SK-N-SH treated with all-trans-retinoic acid at 6 μM for 48 hours (cell line): Measurements from ENCODE around the gene OR2AT4.
"Not testable (repeated sequence)": the region's sequence is repeated elsewhere in the genome, so short reads cannot be mapped to it uniquely, and the experiment has no call there.

Experiments used
- ATAC-seq: fragments of 200-7000 bp; cut with Tn5 transposase; 3 replicates; pipeline ENCODE4 v1.9.1; 2020; ENCODE audit warnings: mild to moderate bottlenecking, moderate library complexity
- CSDC2 ChIP-seq: fragments of 250-450 bp; sonication (Bioruptor Pico); IDR thresholded peaks from 2 replicates; pipeline ENCODE4 v1.5.0; 2020; ENCODE audit warnings: mild to moderate bottlenecking, moderate library complexity
- CSRNP3 ChIP-seq: fragments of 250-450 bp; sonication (Bioruptor Pico); IDR thresholded peaks from 2 replicates; pipeline ENCODE4 v1.5.1; 2021; ENCODE audit warnings: mild to moderate bottlenecking, moderate library complexity
- GLIS3 ChIP-seq: fragments of 250-450 bp; sonication (Bioruptor Pico); IDR thresholded peaks from 2 replicates; pipeline ENCODE4 v1.5.0; 2020; ENCODE audit warnings: mild to moderate bottlenecking, moderate library complexity
- ISL1 ChIP-seq: fragments of 250-450 bp; sonication (Bioruptor Pico); IDR thresholded peaks from 2 replicates; pipeline ENCODE4 v2.1.2; 2022; ENCODE audit warnings: mild to moderate bottlenecking, moderate library complexity
- OSR1 ChIP-seq: fragments of 250-450 bp; sonication (Bioruptor Pico); IDR thresholded peaks from 2 replicates; pipeline ENCODE4 v1.8.0; 2022; ENCODE audit warnings: moderate library complexity, mild to moderate bottlenecking, inconsistent platforms
- PATZ1 ChIP-seq: fragments of 250-450 bp; sonication (Bioruptor Pico); IDR thresholded peaks from 2 replicates; pipeline ENCODE4 v1.8.0; 2020; ENCODE audit warnings: mild to moderate bottlenecking, moderate library complexity, borderline replicate concordance
- POU6F1 ChIP-seq: fragments of 250-450 bp; sonication (Bioruptor Pico); IDR thresholded peaks from 2 replicates; pipeline ENCODE4 v1.8.0; 2021; ENCODE audit warnings: low read depth, mild to moderate bottlenecking, moderate library complexity, borderline replicate concordance
- PPARA ChIP-seq: fragments of 250-450 bp; sonication (Bioruptor Pico); IDR thresholded peaks from 2 replicates; pipeline ENCODE4 v1.5.0; 2020; ENCODE audit warnings: mild to moderate bottlenecking, borderline replicate concordance
- RARB ChIP-seq: fragments of 250-450 bp; sonication (Bioruptor Pico); IDR thresholded peaks from 2 replicates; pipeline ENCODE4 v1.8.0; 2021; ENCODE audit warnings: mild to moderate bottlenecking, moderate library complexity
- TCF4 ChIP-seq: fragments of 250-450 bp; sonication (Bioruptor Pico); IDR thresholded peaks from 2 replicates; pipeline ENCODE4 v1.8.0; 2021; ENCODE audit warnings: mild to moderate bottlenecking, moderate library complexity, borderline replicate concordance
- TSHZ2 ChIP-seq: fragments of 250-450 bp; sonication (Bioruptor Pico); IDR thresholded peaks from 2 replicates; pipeline ENCODE4 v1.5.0; 2020; ENCODE audit warnings: mild to moderate bottlenecking, moderate library complexity
- ZC3H10 ChIP-seq: fragments of 250-450 bp; sonication (Bioruptor Pico); IDR thresholded peaks from 2 replicates; pipeline ENCODE4 v1.5.1; 2021; ENCODE audit warnings: mild to moderate bottlenecking, moderate library complexity
- ZFP30 ChIP-seq: fragments of 450-650 bp; formaldehyde crosslinking; IDR thresholded peaks from 2 replicates; pipeline ENCODE4 v1.5.0; 2022; ENCODE audit warnings: mild to moderate bottlenecking, moderate library complexity
- ZNF565 ChIP-seq: fragments of 450-650 bp; formaldehyde crosslinking; conservative IDR thresholded peaks from 2 replicates; pipeline ENCODE4 v1.5.0; 2020; ENCODE audit warnings: low read depth, mild to moderate bottlenecking, moderate library complexity
- ZNF70 ChIP-seq: fragments of 450-650 bp; formaldehyde crosslinking; IDR thresholded peaks from 2 replicates; pipeline ENCODE4 v1.5.0; 2020; ENCODE audit warnings: mild to moderate bottlenecking, moderate library complexity
- ZNF8 ChIP-seq: fragments of 450-650 bp; formaldehyde crosslinking; IDR thresholded peaks from 2 replicates; pipeline ENCODE4 v1.5.0; 2020; ENCODE audit warnings: mild to moderate bottlenecking, moderate library complexity

Gene OR2AT4

GRCh38 chr11:75099635-75100034 is 3.0 kb upstream of the OR2AT4 start:
- no peak for ATAC-seq
- TF ChIP-seq OSR1 (CRISPR knock-in tag) (no peak), ISL1 (CRISPR knock-in tag) (no peak), GLIS3 (no peak), ZFP30 (CRISPR knock-in tag) (no peak), ZC3H10 (CRISPR knock-in tag) (no peak), RARB (CRISPR knock-in tag) (no peak), ZNF565 (no peak)

- not testable (repeated sequence) for ATAC-seq
These were observed 2.3 kb upstream of the OR2AT4 start for GRCh38 chr11:75098835-75099439.

- not testable (repeated sequence) for ATAC-seq
These were observed 1.5 kb upstream of the OR2AT4 start for GRCh38 chr11:75098181-75098580.

- ATAC-seq, result no peak
- TF ChIP-seq ZNF8 (CRISPR knock-in tag), result no peak
- TF ChIP-seq ISL1 (CRISPR knock-in tag), result no peak
- TF ChIP-seq ZFP30 (CRISPR knock-in tag), result no peak
- no peak for TF ChIP-seq PPARA (CRISPR knock-in tag)
- no peak for TF ChIP-seq GLIS3
- TF ChIP-seq CSDC2 (CRISPR knock-in tag), result no peak
- TF ChIP-seq ZC3H10 (CRISPR knock-in tag), result no peak
These were observed 489 bp upstream of the OR2AT4 start for GRCh38 chr11:75097173-75097557.

GRCh38 chr11:75094382-75094781 is 2.3 kb downstream of the OR2AT4 start:
- not testable (repeated sequence) for ATAC-seq

GRCh38 chr11:75090671-75091177 is 6.0 kb downstream of the OR2AT4 start:
- no peak for ATAC-seq
- TF ChIP-seq TSHZ2 (CRISPR knock-in tag) (no peak), ZNF565 (no peak), ISL1 (CRISPR knock-in tag) (no peak), CSDC2 (CRISPR knock-in tag) (no peak), POU6F1 (no peak), TCF4 (CRISPR knock-in tag) (no peak), ZFP30 (CRISPR knock-in tag) (no peak)

- no peak for ATAC-seq
- no peak for TF ChIP-seq TCF4 (CRISPR knock-in tag)
- TF ChIP-seq ISL1 (CRISPR knock-in tag), result no peak
- no peak for TF ChIP-seq TSHZ2 (CRISPR knock-in tag)
- no peak for TF ChIP-seq CSDC2 (CRISPR knock-in tag)
- no peak for TF ChIP-seq ZNF565
- TF ChIP-seq OSR1 (CRISPR knock-in tag), result no peak
- no peak for TF ChIP-seq CSRNP3
- no peak for TF ChIP-seq ZNF70 (CRISPR knock-in tag)
- no peak for TF ChIP-seq PATZ1 (CRISPR knock-in tag)
These were observed 9.1 kb downstream of the OR2AT4 start for GRCh38 chr11:75087319-75088305.
